Coronary artery (tissue), 2 donors: Measurements from ENCODE around the gene LPP.
"Not testable (repeated sequence)": the region's sequence is repeated elsewhere in the genome, so short reads cannot be mapped to it uniquely, and the experiment has no call there.

ENCODE experiments used
- DNase-seq: peaks from one replicate; pipeline ENCODE4 v3.0.0-alpha.2; 2017; ENCODE audit warnings: low spot score
- H3K27ac ChIP-seq, 2 donors: fragments of 200-600 bp; sonication (generic); one replicate each; pipeline ENCODE4 v1.5.1; 2016 to 2019
- H3K4me3 ChIP-seq: fragments of 200-600 bp; sonication (generic); 2 replicates; pipeline ENCODE4 v1.5.1; 2016; ENCODE audit warnings: mild to moderate bottlenecking, moderate library complexity
- CTCF ChIP-seq: fragments of 200-600 bp; sonication (generic); IDR thresholded peaks from one replicate; pipeline ENCODE4 v1.5.1; 2019; ENCODE audit warnings: antibody characterized with exemption

Gene LPP

GRCh38 chr3:188439080-188439479 is 285.1 kb downstream of the LPP start:
- TF ChIP-seq CTCF: no peak
- Histone ChIP-seq H3K4me3 (no peak overlapping the region), H3K27ac (peak overlapping the region in 1 of 2 donors; percentile 46)
- no peak for DNase-seq

GRCh38 chr3:188440340-188440972 is 286.5 kb downstream of the LPP start:
- Histone ChIP-seq H3K27ac (no peak overlapping the region), H3K4me3 (no peak overlapping the region)
- no peak for TF ChIP-seq CTCF
- DNase-seq: no peak

- no peak for DNase-seq
- no peak overlapping the region for H3K27ac ChIP-seq
- no peak overlapping the region for H3K4me3 ChIP-seq
- no peak for TF ChIP-seq CTCF
Observed at GRCh38 chr3:188442430-188442829, 288.5 kb downstream of the LPP start.

GRCh38 chr3:188445175-188445574 is 291.2 kb downstream of the LPP start:
- not testable (repeated sequence) for H3K27ac ChIP-seq, H3K4me3 ChIP-seq, DNase-seq

GRCh38 chr3:188446014-188446413 is 292.1 kb downstream of the LPP start:
- no peak overlapping the region for H3K27ac ChIP-seq
- TF ChIP-seq CTCF: no peak
- DNase-seq: no peak
- no peak overlapping the region for H3K4me3 ChIP-seq

GRCh38 chr3:188446766-188447165 is 292.8 kb downstream of the LPP start:
- Histone ChIP-seq H3K4me3 (no peak overlapping the region), H3K27ac (no peak overlapping the region)
- DNase-seq: no peak
- TF ChIP-seq CTCF: no peak

GRCh38 chr3:188448813-188449212 is 294.9 kb downstream of the LPP start:
- Histone ChIP-seq H3K27ac (no peak overlapping the region), H3K4me3 (no peak overlapping the region)
- no peak for DNase-seq
- TF ChIP-seq CTCF: no peak
